ENCODE measurements around the gene PALMD. TPM values are rescaled to one million over a fixed set of nuclear protein-coding genes. Genes with fewer than 3 reads are reported as not detected.

The PALMD gene
- total RNA-seq, 4 donors from 2014 or later, result 60.7 to 254 (median 79.1) TPM

- Histone ChIP-seq H3K4me1 (peaks cover 0 to 15% of the 10 kb centered on the region in 2 donors), H3K36me3 (no peaks in the 10 kb centered on the region), H3K27ac (peak overlapping the region; percentile 25 to 74 (median 52)), H3K9me3 (no peaks in the 10 kb centered on the region), H3K27me3 (no peaks in the 10 kb centered on the region), H3K4me3 (no peak overlapping the region)
- intact Hi-C loops (cut with DNase I; ENCODE audit: low total_unique reads), result no loop called here
- DNase-seq (no peak), ATAC-seq (peak; percentile 56 to 61)
- in situ Hi-C loops (cut with MboI; ENCODE audit: low sequenced_read_pairs in 4 of 4), result no loop called here
- TF ChIP-seq POLR2A (IDR thresholded peaks at IDR 0.05) (no peak), CTCF (IDR thresholded peaks at IDR 0.05 in 4 of 5, conservative IDR thresholded peaks at IDR 0.05 in 1 of 5) (peak in 3 of 5 experiments; percentile 23 to 40 (median 30))
Observed at GRCh38 chr1:99728494-99729235, 82.8 kb downstream of the PALMD start.

DNA sequence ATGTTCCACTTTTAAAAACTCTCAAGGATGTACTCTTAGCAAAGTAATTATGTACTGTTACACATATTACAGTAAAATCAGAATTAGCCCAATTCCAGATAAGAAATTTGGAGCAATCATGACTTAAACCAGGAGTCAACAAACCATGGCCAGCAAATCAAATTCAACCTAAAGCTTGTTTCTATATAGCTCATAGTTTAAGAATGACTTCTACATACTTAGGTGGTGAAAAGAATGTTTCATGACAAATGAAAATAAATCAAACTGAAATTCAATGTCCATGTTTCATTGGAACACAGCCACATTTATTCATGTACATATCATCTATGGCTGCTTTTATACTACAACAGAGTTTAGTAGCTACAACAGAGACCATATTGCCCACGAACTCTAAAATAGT, 85.5 kb downstream of the PALMD start:
- Histone ChIP-seq H3K9me3 (no peaks in the 10 kb centered on the region), H3K27ac (no peak overlapping the region), H3K4me3 (no peak overlapping the region), H3K36me3 (no peaks in the 10 kb centered on the region), H3K4me1 (peaks cover 0 to 15% of the 10 kb centered on the region in 2 donors), H3K27me3 (no peaks in the 10 kb centered on the region)
- in situ Hi-C loops (cut with MboI; ENCODE audit: low sequenced_read_pairs in 4 of 4), result no loop called here
- intact Hi-C loops (cut with DNase I; ENCODE audit: low total_unique reads), result no loop called here
- ATAC-seq, result no peak
- DNase-seq, result no peak
- TF ChIP-seq CTCF (IDR thresholded peaks at IDR 0.05 in 4 of 5, conservative IDR thresholded peaks at IDR 0.05 in 1 of 5) (no peak), POLR2A (IDR thresholded peaks at IDR 0.05) (no peak)

- no peak for TF ChIP-seq CTCF (IDR thresholded peaks at IDR 0.05 in 4 of 5, conservative IDR thresholded peaks at IDR 0.05 in 1 of 5)
- TF ChIP-seq POLR2A (IDR thresholded peaks at IDR 0.05), result no peak
- no peak overlapping the region for H3K4me3 ChIP-seq
- DNase-seq, result no peak
- in situ Hi-C loops (cut with MboI; ENCODE audit: low sequenced_read_pairs in 4 of 4), result no loop called here
- no peaks in the 10 kb centered on the region for H3K27me3 ChIP-seq
- no peak overlapping the region for H3K27ac ChIP-seq
- no peaks in the 10 kb centered on the region for H3K9me3 ChIP-seq
- peaks cover 0 to 4% of the 10 kb centered on the region in 2 donors for H3K36me3 ChIP-seq
- ATAC-seq, result no peak
- no peaks in the 10 kb centered on the region for H3K4me1 ChIP-seq
- intact Hi-C loops (cut with DNase I; ENCODE audit: low total_unique reads), result no loop called here
Observed at GRCh38 chr1:99735852-99736251, 89.9 kb downstream of the PALMD start.

DNA sequence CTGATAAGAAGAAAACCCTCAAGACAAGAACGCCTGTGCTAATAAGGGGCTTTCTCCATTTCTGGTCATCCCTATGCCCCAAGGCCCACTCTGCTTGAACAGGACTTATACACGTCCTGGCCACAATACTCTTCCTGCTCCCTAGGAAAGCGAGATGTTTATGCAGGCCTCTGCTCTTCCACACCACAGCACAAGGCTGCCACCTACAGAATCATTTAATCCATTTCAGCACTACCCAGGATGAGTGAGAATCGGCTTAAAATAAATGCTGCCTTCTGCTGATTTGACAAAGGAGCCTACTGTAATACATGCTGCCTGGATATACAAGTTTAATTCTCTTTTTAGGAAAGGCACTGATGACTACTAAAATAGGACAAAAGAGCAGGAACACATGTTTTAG, 91.1 kb downstream of the PALMD start:
- Histone ChIP-seq H3K4me1 (no peaks in the 10 kb centered on the region), H3K36me3 (peaks cover 0 to 5% of the 10 kb centered on the region in 2 donors), H3K9me3 (no peaks in the 10 kb centered on the region), H3K27me3 (no peaks in the 10 kb centered on the region), H3K27ac (no peak overlapping the region), H3K4me3 (no peak overlapping the region)
- DNase-seq (no peak), ATAC-seq (peak; percentile 50 to 79)
- intact Hi-C loops (cut with DNase I; ENCODE audit: low total_unique reads) (no loop called here), in situ Hi-C loops (cut with MboI; ENCODE audit: low sequenced_read_pairs in 4 of 4) (no loop called here)
- peak in 3 of 5 experiments; percentile 14 to 47 (median 45) for TF ChIP-seq CTCF (IDR thresholded peaks at IDR 0.05 in 4 of 5, conservative IDR thresholded peaks at IDR 0.05 in 1 of 5)
- no peak for TF ChIP-seq POLR2A (IDR thresholded peaks at IDR 0.05)
